Activated CD8-positive, alpha-beta memory T cell treated with anti-CD3 and anti-CD28 coated beads for 4 hours (primary cell): ENCODE measurements around the gene MTMR3.

ENCODE experiments used
- DNase-seq, 2 donors: peaks; one replicate each; pipeline ENCODE4 v3.0.0-alpha.2; 2020; ENCODE audit warnings: low read depth in 2 of 2

The MTMR3 gene

DNA sequence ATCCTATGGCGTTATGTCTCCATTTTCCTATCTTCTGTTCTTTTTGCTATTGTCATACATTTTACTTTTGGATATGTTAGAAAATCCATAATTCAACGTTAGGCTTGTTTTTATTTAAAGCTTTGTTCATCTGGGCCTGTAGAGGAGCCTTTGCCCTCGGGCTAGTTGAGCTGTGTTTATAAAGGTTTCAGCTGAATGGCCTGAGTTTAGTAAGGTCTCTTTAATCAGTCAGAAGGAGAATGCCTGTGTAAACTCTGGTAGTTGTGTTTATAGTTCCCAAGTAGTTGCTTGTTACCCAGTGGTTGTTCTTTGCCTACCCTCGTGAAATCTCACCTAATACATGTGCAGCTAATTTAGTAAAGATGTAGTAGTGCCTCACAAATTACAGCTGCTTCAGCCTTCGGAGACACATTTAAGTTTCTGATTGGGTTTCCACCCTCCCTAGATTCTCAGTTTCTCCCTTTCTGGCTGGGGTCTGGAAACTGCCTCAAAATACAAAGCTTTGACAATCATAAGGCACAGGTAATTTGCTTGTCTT is 33.1 kb downstream of the MTMR3 start:
- no peak for DNase-seq

DNA sequence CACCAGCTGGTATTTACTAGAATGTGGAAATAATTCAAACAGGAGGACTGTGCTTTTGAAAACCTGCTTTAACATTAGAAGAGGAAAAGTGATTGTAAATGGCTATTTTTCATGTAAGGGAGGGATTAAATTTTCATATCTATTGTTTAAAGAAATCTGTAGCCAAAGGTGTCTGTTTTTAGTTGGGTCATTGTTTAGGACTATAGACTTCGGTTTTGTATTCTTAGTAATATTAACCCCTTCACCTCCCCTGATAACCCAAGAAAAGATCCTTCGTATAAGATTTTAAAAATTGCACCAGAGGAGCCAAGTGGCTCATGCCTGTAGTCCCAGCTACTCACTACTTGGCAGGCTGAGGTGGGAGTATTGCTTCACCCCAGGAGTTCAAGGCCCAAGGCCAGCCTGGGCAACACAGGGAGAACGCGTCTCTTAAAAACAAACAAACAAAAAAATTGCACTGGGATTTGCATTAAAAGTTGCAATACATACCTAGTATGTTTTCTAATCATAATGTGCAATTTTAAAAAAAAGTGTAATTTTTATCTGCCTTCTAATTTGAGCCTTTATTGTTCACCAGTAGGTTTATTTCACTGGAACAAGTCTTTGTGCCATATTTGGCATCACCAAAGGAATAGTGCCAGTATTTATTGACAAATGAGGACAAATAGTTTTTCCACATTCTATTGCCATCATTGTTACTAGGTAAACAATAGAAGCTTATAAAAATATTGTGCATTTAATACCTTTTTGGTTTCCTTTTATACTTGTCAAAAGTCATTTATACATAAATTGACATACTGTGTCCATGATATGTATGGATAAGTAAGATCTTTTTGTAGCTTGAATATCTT is 34.3 kb downstream of the MTMR3 start:
- DNase-seq = no peak

DNA sequence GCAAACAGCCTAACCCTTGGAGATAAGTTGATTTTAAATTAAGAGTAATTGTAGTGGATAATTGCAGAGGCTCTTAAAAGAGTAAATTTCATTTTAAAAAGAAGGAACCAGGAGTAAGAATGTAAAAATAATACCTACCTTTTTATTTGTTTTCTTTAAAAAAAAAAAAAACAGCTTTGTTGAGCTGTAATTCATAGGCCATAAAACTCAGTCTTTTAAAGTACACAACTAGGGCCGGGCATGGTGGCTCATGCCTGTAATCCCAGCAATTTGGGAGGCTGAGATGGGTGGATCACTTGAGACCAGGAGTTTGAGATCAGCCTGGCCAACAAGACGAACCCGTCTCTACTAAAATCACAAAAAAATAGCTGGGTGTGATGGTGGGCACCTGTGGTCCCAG is 42.4 kb downstream of the MTMR3 start:
- DNase-seq = no peak

DNA sequence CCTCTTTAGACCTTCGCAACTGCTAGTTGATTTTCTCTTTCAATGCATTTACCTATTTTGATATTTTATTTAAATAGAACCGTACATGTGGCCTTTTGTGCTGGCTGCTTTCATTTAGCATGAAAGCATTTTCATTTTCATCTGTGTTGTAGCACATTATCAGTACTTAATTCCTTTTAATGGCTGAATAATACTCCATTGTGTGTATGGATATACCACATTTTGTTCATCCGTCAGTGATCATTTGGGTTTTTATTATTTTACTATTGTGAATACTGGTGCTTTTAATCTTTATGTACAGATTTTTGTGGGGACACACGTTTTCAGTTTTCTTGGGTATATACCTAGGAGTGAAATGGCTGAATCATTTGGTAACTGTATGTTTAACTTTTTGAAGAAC is 43.1 kb downstream of the MTMR3 start:
- no peak for DNase-seq

DNA sequence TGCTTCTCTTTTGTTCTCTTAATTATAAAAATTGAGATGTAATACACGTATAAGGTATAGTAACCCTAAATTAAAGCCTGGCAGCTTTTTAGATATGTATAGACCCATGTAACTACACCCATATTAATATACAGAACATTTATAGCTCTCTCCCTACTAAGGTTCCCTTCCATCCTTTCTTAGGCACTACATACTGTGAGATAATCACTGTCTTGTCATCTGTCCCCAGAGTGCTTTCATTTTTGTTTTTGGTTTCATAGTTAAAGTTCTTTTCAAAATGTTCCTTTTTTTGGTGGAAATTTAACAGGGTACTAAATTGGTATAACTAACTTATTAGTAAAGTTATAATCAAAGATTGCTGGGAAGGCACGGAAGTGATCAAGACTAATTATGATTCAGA is 49.2 kb downstream of the MTMR3 start:
- DNase-seq = no peak

DNA sequence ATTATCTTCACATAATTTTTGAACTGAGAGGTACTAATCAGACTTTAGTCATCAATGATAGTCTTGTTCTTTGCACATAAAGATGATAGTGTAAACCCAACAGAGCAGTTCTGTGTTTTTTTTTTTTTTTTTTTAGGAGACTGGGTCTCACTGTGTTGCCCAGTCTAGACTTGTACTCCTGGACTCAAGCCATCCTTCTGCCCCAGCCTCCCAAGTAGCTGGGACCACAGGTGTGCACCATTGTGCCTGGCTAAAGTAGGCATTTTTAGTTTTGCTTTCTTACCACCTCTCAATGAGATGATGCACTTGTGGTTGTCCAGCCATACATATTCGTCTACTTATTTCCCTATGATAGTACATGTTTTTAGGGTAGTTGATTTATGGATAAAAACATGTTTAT is 50.6 kb downstream of the MTMR3 start:
- DNase-seq = no peak

DNA sequence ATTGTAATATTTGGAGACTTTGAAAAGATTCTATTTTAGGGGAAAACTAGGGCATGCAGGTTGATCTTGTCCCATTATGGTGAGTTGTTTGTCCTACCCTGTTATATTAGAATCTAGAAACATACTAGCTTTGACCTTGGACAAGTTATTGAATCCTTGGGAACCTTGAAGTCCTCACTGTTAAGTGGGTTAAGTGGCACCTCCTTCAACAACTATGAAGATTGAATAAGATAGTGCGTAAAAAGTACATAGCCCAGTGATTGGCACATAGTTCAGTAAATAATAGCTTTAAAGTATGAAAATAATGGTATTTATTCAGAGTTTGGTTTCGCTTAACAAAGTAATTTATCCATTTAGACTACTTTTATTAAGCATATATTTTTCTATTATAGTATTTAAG is 51.6 kb downstream of the MTMR3 start:
- no peak for DNase-seq

DNA sequence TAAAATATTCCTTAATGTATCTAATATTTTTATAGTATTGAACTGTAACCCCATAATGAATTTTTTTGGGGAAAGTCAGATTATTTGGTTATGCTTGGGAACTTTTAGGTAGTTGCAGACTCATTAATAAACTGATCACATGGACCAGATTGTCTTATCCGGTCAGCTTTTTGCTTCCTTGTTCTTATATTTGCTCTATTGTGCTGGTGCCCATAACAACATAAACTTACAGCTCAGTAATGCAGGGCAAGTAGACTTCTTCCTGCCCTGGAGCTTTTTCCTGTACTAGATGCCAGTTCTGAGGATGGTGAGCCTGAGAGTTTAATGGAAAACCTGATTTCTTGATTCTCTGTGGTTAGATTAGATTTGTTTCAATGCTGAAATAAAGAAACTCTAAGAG is 53.2 kb downstream of the MTMR3 start:
- no peak for DNase-seq

DNA sequence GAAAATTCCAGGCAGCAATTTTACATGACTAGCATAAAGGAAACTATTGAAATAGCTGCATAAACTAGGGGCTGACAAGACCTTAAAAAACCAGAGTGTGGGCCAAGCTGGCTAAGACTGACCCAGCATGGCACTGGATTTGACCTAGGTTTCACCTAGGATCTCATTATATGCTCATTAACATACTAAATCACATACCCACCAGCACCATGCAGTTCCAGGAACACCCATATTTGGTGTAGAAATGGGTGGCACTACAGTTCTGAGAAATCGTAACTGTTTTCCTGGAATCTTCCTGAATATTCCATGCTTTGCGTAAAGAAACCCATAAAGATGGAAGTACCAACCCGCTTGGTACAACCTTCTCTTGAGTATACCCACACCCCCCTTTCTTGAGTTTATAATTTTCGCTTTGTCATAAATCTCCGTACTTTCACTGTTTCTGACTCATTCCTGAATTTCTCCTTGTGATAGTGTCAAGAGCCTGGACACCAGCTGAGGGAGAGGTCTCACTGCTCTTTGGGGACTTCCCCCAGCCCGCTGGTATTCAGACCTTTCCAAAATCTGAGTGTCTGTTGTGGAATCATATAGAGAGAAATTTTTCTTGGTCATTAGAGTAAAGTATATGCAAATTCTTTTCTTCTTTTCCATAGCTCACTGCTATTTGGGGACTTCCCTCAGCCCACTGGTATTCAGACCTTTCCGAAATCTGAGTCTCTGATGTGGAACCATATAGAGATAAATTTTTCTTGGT is 55.1 kb downstream of the MTMR3 start:
- DNase-seq = no peak

DNA sequence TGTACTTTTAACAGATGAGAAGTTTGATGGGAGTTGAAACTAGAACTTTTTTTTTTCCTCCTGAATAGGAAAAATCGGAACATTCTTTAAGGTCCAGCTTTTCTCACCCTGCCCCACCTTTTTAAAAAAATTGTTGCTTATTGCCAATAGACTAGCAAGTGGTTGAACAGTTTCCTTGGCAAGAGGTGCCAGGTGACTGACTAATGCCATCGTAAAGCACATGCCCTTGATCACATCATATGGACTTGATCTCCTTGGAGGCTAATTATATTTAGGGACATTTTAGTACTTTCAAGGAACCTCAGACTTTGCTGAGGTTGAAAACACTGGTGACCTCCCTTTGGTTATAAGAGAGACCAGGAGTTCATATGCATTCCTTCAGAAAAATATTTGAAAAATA is 57.6 kb downstream of the MTMR3 start:
- no peak for DNase-seq

DNA sequence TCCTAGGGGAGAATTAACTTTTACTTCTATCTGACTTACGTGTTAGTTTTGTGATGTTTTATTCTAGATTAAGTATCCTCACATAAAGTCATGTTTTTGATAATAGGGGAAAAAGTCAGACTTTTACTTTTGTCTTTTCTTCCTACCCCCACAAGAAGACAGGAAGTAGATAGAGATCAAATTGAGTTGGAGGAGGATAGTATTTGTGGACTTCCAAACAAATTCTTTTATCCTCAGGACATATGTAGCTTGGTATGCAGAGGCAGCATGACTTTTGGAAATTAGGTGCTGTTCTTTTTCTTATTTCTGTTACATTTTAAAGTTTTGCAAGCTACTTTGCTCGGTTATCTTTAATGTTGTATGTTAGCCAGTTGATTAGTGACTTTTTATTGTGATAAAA is 61.4 kb downstream of the MTMR3 start:
- no peak for DNase-seq

DNA sequence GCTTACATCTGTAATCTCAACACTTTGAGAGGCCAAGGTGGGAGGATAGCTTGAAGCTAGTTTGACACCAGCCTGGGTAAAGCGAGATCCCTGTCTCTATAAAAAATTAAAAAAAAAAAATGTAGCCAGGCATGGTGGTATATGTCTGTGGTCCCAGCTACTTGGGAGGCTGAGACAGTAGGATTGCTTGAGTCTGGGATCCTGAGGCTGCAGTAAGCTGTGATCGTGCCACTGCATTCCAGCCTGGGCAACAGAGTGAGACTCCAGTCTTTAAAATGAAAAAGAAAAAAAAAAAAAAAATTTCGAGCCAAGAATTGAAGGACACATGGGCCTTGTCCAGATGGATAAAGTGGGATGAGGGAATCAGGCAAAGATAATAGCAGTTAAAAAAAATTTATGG is 62.5 kb downstream of the MTMR3 start:
- DNase-seq = no peak

DNA sequence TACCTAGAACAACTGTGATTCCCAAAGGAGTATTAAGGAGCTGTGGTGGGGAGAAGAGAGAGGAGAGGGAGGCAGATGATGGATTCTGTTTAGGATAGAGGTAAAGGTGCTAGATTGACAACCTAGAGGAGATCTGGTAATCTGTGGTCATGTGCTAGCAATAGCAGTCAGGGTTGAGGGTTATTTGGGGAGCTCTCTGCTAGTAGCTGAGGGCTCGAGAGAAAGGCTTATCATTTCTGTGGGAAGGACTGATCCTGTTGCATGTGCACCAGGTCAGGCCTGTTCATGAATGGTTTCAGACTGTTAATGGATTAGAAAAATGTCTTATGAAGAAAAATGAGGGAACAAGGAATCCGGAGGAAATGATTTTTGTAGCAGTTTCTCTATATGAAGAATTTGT is 63.2 kb downstream of the MTMR3 start:
- no peak for DNase-seq

DNA sequence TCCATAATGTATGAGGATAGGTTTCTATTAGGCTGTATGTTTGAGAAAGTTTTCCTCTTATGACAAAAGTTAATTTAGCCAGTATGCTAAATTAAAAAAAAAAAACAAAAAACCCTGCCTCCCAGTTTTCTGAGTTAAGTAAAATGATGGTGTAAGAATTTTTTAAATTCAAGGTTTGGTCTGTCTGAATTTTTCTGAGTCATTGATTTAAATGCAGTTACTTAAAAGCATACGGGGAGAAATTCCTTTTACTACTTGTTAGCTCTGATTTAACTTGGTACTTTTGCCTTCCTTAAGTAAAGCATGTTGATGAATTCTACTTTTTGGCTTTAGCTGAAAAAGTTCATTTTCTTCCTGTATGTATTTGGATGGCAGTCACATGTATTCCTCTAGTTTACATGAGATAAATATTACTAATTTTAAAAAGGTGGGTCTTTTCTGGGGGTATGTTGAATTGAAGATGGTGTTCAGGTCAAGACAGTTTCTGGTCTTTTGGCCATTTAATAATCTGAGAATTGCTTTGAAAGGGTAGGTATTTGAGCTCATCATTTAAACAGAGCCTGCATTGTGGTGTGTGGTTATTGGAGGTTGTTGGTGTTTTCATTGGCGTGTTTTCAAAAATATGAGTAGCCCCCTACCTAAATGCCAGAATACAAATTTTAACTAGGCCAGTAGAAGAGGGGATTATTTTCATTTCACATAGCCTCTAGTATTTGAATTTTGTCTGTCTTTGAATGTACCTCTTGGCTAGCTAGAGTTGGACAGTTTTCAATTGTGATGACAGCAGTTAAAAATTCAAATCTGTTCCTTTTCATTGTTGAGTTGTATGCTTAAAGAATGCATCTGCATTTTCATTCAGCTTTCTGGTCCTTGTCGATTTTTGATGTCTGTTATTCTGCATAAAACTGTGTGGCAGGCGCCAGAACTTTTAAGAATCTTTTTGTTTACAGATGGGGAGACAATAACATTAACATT is 64.7 kb downstream of the MTMR3 start:
- no peak for DNase-seq

DNA sequence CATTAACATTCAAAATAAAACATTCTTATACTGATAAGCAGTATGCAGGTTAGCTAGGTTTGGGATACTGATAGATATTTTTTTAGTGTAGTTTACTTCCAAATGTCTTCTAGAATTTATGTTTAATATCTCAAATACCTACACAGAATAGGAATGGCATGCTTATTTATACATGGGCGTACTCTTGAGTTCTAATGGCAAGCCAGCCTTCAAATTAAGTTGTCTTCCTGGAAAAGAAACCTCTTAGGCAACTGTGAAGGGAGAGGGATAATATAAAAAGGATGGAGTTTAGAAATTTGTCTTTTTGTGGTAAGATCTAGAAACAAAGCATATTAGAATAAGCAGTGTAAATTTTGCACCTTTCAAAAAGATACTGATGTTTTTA is 65.4 kb downstream of the MTMR3 start:
- no peak for DNase-seq

DNA sequence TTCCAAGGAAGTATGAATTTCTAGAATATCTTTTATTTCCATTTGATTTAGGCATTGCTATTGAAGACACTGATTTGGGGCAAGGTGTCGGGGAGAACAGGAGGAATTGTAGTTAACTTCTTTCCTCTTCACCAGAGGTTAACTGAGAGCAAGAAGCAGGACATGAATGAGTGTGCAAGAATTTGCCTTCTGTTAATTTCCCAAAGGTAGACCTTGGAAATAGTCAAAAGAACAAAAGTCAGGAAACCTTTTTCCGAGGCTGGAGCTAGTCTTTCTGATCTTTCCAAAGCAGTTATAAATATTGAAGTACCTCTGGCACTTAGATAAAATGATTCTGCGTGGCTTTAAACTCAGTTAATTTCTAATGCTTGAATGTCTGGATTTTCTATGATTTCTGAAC is 66.9 kb downstream of the MTMR3 start:
- DNase-seq = no peak

DNA sequence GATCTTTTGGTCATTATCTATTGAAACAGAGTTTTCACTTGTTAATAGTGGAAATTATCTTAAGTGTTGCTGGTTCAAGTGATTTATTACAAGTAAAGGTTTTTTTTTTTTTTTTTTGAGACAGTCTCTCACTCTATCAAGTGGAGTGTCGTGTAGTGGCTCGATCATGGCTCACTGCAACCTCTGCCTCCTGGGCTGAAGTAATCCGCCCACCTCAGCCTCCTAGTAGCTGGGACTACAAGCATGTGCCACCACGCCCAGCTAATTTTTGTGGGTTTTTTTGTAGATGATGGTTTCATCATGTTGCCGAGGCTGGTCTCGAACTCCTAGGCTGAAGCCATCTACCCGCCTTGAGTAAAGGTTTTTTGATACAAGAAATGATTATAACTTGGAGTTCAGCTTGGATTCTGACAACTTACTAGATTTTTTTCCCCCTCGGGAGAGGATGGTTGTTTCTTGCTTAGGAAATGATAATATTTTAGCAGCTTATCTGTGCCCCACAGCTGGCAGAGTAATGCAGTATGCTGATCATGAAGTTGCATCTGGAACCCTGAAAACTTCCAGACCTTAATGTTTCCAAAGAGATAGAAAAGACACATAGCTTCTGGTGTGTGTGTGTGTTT is 68.9 kb downstream of the MTMR3 start:
- DNase-seq = no peak

DNA sequence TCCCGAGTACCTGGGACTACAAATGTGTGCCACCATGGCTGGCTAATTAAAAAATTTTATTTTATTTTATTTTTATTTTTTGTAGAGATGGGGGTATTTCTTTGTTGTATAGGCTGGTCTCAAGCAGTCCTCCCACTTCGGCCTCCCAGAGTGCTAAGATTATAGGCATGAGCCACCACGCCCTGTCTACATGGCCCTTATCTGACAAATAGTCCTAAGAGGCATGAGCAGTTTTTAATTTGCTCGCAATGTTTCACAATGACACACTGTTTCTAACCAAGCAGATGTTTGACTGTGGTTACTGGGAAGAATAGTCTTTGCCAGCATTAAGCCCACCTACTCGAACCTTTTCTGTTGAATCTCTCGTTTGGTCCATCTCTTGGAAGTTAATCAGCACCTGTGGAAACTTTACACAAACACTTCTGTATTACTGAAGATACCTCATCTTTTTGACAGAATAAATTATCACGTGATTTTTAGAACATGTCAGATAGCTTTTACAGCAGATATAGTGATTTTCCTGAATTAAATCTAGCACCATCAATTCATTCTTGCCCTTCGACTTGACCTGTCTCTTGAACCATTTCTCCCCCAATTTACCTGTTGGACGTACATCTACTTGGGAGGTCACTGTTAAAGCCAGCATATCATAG is 71.4 kb downstream of the MTMR3 start:
- no peak for DNase-seq

DNA sequence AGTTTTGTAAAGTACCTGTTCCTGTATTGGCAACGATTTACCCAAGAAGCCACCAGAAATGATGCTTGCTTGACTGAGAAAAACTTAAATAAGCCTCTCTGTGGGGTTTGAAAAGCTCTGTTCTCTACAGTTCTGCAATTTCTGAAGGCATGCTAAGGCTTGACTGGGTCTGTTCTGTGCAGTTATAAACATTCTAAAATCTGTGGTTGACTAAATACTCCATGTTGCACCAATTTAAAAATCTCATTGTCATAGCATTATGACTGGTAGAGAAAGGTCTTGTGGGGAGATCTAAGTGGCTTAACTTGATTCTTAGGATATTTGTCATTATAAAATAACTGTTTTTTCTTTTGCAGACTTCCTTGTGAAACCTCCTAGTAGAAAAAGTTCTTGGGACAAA is 73.7 kb downstream of the MTMR3 start:
- no peak for DNase-seq

DNA sequence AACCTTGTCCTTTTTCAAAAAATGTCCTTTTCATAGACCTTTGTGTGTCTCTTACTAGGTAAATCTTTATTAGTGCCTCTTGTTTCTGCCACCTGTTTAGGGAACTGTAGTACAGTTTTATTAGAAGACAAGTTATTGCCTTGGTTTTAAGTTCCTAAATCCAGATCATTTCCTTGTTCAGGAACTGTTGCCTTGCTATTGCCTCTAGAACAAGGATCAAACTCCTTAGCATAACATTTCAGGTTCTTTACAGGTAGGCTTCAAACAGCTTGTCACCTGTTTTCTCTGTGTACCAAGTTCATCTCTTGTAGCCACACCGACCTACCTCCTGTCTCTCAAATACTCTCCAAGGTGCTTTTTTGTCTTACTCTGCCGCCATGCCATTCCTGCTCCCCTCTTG is 75.2 kb downstream of the MTMR3 start:
- no peak for DNase-seq

DNA sequence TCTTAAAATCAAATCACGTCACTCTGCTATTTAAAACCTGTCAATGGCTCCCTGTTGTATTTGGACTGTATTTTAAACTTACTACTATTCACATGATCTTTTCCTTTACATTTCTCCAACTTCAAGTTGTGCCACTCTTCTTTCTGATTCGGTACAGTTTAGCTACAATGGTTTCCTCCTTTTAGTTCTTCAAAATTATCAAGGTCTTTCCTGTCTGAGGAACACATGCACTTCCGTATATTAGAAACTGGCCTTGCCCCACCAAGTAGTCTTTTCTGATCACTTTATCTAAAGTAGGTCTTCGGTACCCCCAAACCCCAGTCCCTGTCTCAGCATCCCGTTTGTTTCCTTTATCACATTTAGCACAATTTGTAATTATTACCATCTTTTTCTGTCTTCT is 81.8 kb downstream of the MTMR3 start:
- DNase-seq = no peak
